HG03159 (cell line): ENCODE data around the gene NLRP6.
"Not testable (repeated sequence)": the region's sequence is repeated elsewhere in the genome, so short reads cannot be mapped to it uniquely, and the experiment has no call there.

Experiments
- ATAC-seq: cut with Tn5 transposase; IDR thresholded peaks from one replicate; pipeline ENCODE4 v1.9.1; 2021; ENCODE audit warnings: mild to moderate bottlenecking, moderate library complexity; ENCODE audit not compliant: unreplicated experiment

NLRP6 gene

GRCh38 chr11:278001-278951 is at the start of gene NLRP6:
TSS of gene NLRP6 (plus strand) at chr11:278407. CDS start at chr11:278570, 163 bp downstream.
- no peak for ATAC-seq

- ATAC-seq, result no peak
These were observed 47.8 kb upstream of the NLRP6 start for GRCh38 chr11:230431-230830.

GRCh38 chr11:232783-233565 is 45.2 kb upstream of the NLRP6 start:
- ATAC-seq, result no peak

DNA sequence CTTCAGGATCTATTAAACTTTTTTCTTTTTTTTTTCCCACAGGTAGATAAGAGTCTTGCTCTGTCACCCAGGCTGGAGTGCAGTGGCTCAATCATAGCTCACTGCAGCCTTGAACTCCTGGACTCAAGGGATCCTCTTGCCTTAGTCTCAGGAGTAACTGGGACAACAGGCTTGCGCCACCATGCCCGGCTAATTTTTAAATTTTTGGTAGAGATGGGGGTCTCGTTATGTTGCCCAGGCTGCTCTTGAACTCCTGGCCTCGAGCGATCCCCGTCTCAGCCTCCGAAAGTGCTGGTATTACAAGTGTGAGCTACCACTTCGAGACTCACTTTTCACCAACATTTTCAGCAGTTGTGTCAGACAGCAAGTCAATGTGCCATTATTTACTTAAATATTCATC is 43.0 kb upstream of the NLRP6 start:
- no peak for ATAC-seq

DNA sequence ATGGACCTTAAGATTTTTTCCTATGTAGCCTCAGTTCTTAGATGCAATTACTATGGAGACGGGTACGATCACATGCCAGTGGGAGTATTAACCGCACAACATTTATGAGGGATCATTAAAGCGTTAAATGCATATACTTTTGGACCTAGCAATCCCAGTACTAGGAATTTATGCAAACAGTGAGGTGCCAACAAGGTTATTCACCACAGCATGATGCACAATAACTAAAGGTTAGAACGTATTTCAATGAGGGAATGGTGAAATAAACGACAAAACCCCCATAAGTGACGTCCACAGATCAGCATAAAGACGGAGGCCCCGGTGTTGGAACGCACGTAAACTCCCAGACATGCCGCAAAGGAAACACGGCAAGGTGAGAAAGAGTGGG is 42.6 kb upstream of the NLRP6 start:
- ATAC-seq, result peak; percentile 10

- ATAC-seq, result peak; percentile 71
These were observed 42.0 kb upstream of the NLRP6 start, which contains the start of gene SIRT3 for GRCh38 chr11:235997-236773. TSS of gene SIRT3 (minus strand) at chr11:236342. CDS start at chr11:236328, 14 bp downstream.

- ATAC-seq, result peak; percentile 79
These were observed 41.1 kb upstream of the NLRP6 start, which contains the start of gene PSMD13 for GRCh38 chr11:236774-237767. TSS of gene PSMD13 (plus strand) at chr11:236976. CDS start at chr11:237050, 74 bp downstream.

DNA sequence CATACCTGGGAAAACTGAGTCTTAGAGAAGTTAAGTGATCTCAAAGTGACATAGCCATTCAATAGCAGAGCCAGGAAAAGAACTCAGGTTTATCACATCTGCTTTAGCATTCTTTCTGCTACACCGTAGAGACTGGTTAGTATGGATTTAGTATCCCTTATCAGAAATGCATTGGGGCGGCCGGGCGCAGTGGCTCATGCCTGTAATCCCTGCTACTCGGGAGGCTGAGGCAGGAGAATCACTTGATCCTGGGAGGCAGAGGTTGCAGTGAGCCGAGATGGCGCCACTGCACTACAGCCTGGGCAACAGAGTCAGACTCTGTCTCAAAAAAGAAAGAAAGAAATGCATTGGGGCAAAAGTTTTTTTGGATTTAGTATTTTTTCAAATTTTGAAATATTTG is 39.9 kb upstream of the NLRP6 start:
- not testable (repeated sequence) for ATAC-seq

DNA sequence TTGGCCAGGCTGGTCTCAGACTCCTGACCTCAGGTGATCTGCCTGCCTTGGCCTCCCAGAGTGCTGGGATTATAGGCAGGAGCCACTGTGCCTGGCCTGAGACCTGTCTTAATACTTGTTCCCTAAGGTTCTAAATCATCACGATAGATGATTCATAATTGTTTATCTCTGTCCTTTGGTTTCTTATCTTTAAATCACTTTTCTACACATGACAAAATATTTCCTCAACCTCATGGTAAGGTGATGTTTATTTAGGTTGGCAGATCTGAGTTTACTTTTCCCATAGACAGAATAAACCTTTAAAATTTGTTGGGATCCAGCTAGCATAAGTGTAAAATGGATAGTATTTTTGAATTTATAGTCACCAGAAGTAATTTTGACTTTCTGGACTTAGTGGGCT is 37.9 kb upstream of the NLRP6 start:
- no peak for ATAC-seq

- ATAC-seq, result no peak
These were observed 36.6 kb upstream of the NLRP6 start for GRCh38 chr11:241634-242033.

DNA sequence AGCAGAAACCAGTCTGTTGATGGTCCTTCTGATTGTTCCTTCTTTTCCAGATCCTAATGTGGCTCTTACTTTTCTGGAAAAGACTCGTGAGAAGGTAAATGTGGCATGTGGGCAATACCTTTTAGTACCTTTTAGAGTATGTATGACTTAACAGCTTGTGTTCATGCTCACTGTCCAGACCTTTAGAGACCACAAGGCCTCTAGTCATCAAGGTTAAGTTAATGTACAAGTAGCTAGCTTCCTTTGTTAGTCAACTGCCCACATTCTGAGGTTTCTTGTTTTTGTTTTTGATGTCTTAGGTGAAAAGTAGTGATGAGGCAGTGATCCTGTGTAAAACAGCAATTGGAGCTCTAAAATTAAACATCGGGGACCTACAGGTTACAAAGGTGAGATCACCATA is 33.8 kb upstream of the NLRP6 start:
- ATAC-seq, result no peak

DNA sequence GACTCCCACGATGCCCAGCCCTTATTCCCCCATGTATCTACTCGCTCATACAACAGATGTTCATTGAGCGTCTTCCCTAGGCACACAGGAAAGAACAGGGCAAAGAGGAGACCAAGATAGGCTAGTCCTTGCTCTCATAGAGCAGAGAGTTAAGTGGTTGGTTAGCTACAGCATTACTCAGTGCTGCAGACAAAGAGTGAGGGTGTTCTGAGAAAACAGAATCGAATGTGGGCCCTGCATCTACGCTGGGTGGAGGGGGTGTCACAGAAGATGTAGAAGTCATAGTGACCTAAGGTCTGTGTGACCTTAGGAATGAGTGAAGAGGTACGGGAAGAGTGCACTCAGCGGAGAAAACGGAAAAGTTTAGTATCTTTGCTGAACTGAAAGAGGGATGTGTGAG is 29.1 kb upstream of the NLRP6 start:
- no peak for ATAC-seq

- no peak for ATAC-seq
These were observed 27.9 kb upstream of the NLRP6 start for GRCh38 chr11:250274-250673.

DNA sequence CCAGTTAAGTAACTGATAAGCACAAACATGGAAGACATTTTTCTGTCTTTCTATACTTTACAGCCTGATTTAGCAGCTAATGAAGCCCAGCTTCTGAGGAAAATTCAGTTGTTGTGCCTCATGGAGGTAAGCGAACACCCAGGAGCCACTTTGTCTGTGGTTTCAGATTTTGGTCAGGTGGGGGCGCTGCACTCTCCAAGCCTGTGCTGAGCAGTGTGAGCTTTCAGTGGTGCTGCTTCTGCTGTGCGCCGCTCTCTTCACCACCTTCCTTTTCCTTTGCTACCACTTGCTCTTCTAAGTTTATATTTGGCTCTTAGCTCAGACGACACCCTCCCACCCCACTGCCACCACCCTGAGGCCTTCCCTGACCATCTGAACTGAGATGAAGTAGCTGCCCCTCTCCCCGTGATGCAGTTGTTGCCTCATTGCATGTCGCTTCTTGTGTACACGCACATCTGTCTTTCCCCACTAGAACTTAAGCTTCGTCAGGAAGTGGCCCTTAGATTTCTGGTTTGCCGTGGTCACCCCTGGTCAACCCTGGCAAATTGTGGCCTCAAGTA is 27.4 kb upstream of the NLRP6 start:
- no peak for ATAC-seq

- no peak for ATAC-seq
These were observed 26.7 kb upstream of the NLRP6 start for GRCh38 chr11:251550-251949.

DNA sequence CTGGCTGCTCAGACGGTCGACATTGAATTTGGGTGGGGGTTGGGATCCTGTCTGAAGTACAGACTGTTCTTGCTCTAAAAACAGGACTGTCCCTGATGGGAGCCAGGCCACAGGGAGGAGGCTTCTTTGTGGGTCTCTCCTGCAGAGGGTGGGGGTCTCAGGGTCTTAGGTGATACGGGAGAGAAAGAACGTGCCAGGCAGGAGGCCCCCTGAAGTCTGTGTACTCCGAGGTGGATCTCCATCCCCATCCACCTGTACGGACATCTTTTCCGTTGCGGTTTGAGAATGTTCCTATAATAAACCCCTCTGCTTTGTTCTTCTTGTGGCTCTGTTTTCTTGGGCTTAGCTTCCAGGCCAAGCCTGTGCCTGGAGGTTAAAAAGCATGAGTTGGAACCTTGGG is 25.5 kb upstream of the NLRP6 start:
- no peak for ATAC-seq

GRCh38 chr11:253160-253885 is 24.9 kb upstream of the NLRP6 start:
- ATAC-seq, result no peak

- ATAC-seq, result no peak
These were observed 24.3 kb upstream of the NLRP6 start for GRCh38 chr11:253886-254270.

- no peak for ATAC-seq
These were observed 23.0 kb upstream of the NLRP6 start for GRCh38 chr11:255176-255575.
